ENCODE data around the gene NCCRP1.

The NCCRP1 gene

GRCh38 chr19:39158646-39159260 lies 38.0 kb upstream of the NCCRP1 start:
- H3K27ac ChIP-seq, result peak overlapping the region; percentile 97
- TF ChIP-seq CTCF (conservative IDR thresholded peaks at IDR 0.05), result no peak

GRCh38 chr19:39160523-39160861 lies 36.3 kb upstream of the NCCRP1 start:
- TF ChIP-seq CTCF (conservative IDR thresholded peaks at IDR 0.05), result no peak; the same call in 1 of the 2 replicates
- peak overlapping the region; percentile 97 for H3K27ac ChIP-seq

GRCh38 chr19:39160889-39161672 lies 35.7 kb upstream of the NCCRP1 start:
- TF ChIP-seq CTCF (conservative IDR thresholded peaks at IDR 0.05), result no peak
- peak overlapping the region; percentile 97 for H3K27ac ChIP-seq

GRCh38 chr19:39162441-39163043 lies 34.2 kb upstream of the NCCRP1 start:
- H3K27ac ChIP-seq, result peak overlapping the region; percentile 97
- TF ChIP-seq CTCF (conservative IDR thresholded peaks at IDR 0.05), result no peak

GRCh38 chr19:39163621-39164020 lies 33.1 kb upstream of the NCCRP1 start:
- peak overlapping the region; percentile 97 for H3K27ac ChIP-seq
- TF ChIP-seq CTCF (conservative IDR thresholded peaks at IDR 0.05), result no peak

GRCh38 chr19:39164289-39164688 lies 32.5 kb upstream of the NCCRP1 start:
- peak overlapping the region; percentile 97 for H3K27ac ChIP-seq
- no peak for TF ChIP-seq CTCF (conservative IDR thresholded peaks at IDR 0.05)

GRCh38 chr19:39165857-39166256 lies 30.9 kb upstream of the NCCRP1 start:
- no peak for TF ChIP-seq CTCF (conservative IDR thresholded peaks at IDR 0.05)
- peak overlapping the region; percentile 99 for H3K27ac ChIP-seq

Measured in VCaP (cell line).